GM21390 (cell line): ENCODE data around the gene C12orf42.

Experiments used
- ATAC-seq: cut with Tn5 transposase; IDR thresholded peaks from one replicate; pipeline ENCODE4 v1.9.1; 2021; ENCODE audit not compliant: unreplicated experiment

The C12orf42 gene

DNA sequence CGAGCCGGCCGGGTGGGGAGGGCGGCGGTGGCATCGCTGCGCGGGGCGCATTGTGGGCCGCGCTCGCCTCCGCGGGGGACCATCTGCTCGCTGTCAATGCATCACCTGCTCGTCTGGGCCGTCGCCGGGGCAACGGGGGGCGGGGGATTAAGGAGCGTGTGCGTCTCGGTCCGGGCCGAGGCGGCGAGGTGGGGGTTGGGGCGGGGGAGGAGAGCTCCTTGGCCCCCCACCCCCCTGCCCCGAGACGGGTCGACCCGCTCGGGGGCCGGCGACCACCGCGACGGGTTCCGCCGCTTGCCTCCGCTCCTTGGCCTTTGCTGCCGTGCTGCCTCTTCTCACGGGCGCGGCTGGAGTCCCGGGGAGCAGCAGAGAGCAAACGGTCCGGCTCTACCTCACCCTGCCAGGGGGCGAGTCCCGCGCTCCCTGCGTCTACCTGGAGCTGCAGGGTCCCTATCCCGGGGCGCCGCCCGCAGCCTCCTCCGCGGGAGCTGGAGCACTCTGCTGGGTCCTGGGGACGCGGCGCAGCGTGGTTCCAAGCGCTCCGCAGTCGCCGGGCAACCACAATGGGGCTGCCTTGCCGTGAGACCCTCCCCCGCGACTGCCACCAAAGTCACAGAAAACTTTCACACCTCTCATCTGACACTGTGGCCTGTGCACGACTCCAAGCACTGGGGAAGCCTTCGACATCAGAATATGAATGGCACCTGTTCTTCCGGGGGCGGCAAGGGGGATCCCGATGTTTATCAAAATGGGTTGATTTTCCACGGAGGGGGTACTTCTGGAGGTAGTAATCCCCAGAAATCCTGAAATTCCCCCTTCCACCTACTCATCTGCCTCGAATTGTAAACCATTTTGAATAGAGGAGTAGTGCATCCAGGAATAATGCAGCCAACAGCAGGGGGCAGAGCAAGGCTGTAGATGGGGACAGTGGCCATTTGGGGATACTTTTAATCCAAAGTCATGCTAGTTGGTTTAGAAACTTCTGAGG lies at the start of gene C12orf42:
TSS of gene C12orf42 (minus strand) at position 500 of the 988 bp plus-strand sequence. CDS start 17,542 bp downstream, outside the sequence.
- ATAC-seq = peak; percentile 70

DNA sequence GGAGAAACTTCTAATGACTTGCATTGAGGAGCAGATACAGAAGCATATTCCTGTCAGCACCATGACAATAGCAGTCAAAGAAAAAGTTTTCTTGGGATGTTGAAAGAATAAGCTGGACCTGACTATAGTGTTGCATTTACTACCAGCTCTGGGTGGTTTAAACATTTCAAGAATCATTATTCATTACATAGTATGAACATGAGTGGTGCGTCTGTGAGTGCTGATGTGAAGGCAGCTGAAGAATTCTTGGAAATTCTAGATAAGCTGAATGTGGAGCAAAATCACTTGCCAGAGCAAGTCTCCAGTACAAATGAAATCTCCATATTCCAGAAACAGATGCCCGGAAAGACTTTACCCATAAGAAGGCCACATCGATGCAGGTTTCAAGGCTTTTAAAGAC lies 46.3 kb upstream of the C12orf42 start:
- ATAC-seq = no peak

DNA sequence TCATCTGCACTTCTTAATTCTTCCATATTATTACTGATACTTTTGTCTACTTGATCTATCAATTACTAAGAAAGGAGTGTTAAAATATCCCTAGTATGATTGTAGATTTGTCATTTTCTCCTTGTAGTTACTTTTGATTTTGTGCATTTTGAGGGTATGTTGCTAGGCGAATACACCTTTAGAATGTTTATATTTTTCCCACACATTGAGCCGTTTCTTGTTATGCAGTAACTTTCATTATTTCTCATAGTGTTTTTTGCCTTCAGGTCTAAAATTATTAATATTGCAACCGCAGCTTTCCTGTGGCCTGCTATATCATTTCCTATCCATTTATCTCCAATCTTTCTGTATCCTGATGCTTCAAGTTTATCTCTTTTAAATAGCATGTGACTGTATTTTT lies 44.6 kb upstream of the C12orf42 start:
- no peak for ATAC-seq

DNA sequence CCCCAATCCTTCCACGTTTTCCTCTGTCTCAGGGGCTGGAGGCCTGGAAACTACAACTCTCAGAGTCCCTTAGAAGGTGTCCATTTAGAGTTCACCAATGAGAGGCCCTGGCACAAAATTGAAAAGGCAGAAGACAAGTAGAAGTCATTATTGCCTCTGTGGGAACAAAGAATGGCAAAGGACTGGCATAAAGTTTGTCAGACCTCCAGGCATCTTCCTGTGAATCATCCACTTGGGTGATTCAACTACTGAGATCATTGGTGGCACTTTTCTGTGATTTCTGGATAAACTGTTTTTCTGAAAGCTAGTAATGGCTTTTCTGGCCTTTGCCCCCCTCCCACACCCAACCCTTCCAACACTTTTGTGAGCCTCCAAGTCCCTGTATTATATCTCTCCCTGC lies 42.6 kb upstream of the C12orf42 start:
- ATAC-seq = no peak

DNA sequence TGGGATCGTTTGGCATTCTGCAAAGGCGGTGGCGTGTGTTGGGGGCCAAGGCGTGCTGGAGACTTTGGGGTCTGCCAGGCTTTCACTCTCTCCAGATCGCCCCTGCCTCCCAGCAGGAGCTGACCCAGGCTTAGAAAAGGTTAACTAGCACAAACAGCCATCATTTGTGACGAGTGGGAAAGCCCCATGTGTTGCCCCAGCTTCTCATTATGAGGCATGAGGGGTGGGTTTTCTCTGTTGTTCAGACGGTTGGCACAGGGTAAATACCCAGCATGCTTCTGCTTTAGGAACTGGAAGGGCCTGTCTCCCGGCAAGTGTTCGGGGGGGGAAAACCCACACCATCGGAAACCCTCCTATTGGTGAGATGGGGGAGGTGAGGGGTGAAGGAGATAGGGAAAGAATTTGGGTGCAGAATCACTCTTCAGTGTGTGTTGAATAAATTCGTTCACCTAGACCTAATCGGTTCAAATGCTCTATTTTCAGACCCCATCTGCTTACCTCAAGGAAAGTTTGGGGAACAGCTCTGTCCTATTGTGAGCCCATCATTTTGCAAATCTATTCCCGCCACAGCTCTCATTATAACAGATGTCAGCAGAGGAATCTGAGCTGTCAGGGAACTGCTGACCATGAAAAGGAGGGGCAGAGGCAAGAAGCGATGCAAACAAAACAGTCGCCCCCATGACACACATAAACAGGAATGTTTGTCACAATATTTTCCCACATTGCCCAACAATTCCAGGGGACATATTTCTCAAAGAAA lies 34.7 kb upstream of the C12orf42 start:
- no peak for ATAC-seq

DNA sequence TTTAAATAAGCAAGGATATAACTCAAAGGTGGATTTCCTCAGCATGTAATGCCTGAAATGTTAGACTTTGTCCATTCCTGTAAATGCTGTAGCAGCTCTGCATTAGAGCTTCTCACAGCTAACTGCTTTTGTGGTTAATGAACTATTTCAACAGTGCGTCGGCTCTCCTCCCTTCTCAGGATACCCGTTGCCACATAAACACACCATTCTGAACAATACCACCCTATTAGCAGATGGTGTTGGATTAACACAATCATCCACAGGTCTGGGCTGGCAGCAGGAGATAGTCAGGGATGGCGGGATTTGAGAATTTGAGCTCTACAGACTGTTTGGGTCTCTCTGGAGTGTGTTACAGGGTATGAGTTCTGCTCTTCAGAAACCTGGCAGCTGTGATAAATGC lies 33.5 kb upstream of the C12orf42 start:
- ATAC-seq = no peak

DNA sequence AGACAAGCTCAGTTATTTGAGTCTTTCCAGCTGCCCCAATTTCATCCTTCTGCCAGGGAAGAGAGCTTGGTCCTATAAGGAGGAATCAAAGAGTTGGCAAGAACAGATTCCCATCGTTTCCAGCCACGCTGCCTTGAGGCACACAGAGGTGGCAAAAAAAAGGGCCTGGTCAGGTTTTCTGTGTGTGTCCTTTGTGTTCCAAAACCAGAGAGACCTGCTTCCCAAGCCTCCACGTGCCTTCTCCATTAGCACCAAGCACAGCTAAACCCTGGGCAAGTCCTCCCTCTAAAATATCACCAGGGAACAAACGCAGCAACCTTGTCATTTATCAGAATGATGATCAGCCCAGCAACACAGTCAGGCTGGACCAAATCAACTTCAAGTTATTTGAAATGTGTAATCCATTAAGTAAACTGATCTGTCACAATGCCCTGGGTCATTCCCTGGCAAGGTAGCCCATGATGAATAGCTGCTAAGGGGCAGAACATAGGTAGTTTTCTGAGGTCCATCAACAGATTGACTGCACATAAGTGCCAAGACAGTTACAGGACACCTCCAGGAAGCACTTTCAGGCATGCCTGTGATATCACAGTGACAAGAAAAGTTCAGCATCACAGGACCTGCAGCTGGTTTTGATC lies 28.6 kb upstream of the C12orf42 start:
- ATAC-seq = no peak

DNA sequence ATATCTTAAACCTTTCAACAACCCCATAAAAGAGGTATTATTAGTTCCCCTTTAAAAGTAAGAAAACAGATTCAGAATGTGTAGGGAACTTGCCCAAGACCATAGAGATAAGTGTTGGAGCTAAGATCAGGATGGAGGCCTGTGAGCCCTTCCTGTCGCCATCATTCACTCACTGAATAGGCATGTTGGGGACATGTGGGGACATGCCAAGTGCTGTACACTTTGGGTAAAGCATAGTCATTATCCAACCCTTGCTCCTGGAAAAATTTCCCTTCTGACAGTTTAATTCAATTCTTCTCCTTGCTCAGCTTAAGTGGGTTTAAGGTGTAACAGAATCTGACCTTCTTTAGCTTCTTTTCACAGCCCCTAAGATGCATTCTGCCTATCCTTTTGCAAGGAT lies 28.0 kb upstream of the C12orf42 start:
- no peak for ATAC-seq

DNA sequence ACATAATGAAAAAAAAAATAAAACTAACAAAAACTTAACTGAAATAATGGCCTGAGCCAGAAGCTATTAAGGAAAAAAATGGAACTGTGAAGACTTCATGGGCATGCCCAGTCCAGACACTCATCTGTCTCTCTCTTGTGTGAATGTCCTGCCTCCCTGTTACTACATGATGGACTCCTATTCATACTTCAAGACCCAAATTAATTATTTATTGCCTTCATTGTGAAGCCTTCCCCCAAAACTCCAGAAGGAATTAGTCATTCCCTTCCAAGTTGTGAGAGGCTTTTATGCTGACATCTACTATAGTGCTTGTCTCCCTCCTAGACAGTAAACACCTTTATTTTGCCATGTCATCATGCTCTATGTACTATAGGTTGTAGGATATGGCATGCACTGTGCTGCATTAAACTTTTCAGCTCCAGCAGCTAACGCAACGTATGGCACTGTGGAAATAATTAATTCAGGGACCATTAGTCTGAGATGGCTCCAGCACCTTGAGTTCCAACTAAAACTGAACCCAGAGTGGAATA lies 25.0 kb upstream of the C12orf42 start:
- ATAC-seq = no peak

DNA sequence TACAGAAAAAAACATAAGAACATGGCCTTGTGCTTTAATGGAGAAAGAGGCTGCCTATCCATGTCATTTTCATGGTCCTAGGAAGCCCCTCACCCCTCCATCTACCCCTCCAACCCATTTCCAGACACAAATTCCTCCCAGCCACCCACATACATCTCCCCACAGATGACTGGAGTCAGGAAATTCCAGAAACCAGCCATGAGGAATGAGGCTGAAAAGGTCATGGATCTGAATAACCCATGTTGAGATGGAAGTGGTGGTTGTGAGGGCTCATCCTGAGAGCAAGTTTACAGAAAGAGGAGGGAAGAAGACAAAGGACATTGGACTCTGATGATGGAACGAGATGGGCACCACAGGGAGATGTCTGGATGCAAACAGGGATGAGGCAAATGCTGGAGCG lies 23.9 kb upstream of the C12orf42 start:
- ATAC-seq = no peak

DNA sequence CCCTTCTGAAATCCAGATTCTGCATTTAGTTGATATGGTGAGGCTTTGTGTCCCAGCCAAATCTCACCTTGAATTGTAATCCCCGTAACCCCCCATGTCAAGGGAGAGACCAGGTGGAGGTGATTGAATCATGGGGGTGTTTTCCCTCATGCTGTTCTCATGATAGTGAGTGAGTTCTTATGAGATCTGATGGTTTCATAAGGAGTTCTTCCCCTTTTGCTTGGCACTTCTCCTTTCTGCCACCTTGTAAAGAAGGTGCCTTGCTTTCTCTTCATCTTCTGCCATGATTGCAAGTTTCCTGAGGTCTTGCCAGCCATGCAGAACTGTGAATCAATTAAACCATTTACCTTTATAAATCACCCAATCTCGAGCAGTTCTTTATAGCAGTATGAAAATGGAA lies 23.1 kb upstream of the C12orf42 start:
- no peak for ATAC-seq

DNA sequence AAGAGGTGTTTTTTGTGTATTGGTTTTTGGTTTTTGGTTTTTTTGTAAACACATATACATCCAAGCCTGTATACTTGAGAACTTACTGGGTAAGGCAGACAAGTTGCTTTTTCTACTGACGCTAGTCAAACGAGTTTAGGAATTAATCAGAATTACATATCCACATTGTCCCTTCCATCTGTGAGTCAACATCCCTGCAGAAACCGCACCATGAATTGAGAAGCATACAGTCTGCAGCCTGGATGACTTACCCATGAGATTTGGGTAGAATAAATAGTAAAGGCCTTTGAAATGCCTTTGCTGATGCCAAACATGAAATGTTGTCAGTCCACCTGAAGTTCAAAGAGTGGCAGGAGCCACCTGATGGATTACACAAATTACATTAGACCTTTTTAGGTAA lies 21.4 kb upstream of the C12orf42 start:
- ATAC-seq = no peak

DNA sequence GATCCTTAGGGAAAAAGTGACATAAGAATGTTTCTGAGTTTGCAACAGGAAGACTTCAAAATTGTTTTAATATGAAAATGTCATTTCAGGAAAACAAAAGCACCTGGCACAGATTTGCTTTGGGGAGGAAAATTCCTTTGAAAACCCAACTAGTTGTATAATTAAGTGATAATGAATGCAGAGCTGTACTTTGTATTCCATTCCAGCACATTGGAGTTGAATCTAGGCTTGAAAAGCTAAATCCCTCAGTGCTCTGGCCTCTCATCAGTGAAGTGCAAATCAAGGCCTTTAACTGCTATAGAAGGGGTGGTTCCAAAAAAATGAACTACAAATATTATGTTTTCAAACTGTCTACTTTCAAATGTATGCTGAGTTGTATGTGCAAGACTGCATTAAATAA lies 19.6 kb upstream of the C12orf42 start:
- no peak for ATAC-seq

DNA sequence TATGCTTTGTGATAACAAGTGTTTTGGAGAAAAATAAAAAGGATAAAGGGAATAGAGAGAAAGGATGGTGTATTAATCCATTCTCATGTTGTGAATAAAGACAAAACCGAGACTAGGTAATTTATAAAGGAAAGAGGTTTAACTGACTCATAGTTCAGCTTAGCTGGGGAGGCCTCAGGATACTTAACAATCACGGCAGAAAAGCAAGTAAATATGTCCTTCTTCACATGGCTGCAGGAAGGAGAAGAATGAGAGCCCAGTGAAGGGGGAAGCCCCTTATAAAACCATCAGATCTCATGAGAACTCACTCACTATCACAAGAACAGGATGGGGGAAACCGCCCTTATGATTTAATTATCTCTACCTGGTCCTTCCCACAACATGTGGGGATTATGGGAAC lies 18.1 kb upstream of the C12orf42 start:
- ATAC-seq = no peak

DNA sequence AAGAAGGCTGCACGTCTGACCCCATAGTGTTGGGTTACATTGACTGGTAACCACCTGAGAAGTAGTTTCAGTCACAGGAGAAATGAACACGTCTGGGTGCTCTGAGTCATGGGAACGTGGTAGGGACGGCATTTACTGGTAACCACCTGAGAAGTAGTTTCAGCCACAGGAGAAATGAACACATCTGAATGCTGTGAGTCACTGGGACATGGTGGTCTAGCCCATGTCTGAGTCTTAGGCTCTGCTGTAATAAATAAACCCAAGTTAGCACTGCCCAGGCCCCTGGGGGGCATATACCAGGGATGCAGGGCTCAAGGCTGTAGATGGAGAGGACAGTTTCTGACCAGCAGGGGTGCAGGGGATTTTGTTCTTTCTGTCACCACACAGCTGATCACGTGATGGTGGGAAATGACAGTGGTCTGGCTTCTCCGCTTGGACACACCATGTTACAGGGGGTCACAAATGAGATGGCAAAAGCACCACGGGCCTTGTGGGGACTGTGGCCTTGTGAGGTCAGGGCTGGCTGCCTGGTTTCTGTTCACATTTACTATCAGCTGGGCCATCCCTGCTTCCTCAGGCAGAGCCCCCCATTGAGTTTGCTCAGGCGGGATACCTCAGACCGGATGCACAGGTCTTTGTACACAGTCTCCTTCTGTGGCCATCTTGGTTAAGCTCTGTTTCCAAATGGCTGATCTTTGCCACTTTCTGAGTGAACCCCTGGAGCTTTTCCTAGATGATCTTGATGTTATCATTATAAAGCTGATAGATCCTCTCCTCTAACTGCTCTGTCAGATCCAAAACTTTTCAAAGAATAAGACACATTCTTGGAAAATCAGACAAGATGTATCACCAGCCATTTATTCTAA lies 9.8 kb upstream of the C12orf42 start:
- peak; percentile 96 for ATAC-seq

DNA sequence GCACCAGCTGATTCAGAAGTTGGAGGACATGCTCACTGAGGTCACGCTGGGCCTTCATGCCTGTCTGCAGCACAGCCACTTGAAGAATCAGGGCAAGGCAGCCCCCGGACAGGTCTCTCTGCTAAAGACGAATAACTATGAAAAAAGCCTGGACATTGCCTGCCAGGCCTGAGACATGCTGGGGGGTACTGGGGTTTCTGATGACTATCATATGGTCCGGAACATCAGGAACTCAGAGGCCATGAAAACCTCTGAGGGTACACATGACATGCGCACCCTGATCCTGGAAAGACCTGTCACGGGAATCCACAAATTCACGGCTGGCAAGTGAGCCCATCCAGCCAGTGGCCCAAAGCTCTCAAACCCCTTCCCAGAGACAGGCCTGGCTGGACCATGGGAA lies 8.8 kb upstream of the C12orf42 start:
- ATAC-seq = no peak

DNA sequence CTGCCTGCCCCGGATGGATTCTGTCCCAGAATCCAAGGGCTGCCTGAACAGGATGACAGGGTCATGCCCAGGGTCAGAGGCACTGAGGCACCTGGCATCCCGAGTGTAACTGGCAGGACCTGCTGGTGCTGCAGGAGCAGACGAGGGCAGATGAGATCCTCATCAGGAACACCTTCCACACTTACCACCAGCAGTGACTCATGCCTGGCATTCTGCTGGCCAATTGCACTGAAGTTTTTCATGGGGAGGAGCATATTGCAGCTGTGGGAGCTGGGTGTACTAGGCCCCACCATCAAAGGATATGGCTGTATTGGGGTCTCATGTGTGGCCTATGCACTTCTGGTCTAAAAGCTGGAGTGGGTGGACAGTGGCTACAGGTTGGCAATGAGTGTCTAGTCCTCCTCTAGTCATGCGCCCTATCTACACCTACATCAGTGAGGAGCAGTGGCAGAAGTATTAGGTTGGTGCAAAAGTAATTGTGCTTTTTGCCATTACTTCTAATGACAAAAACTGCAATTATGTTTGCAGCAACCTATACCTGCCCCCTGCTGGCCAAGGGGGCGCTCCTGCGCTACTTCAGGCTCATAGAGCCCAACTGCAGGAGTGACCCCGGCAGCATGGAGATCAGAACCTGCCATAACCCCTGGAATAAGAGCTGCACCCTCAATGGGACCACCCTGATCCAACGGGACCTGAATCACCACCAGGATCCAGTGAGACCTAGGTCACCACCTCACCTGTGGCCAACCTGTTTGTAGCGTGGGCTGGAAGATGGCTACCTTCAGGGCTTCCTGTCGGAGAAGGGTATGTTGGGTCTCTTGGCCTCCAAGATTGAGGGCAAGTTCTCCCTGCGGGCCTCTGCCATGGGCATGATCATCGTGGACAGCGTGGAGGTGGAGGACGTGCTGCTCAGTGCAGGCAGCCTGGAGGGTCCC lies 8.0 kb upstream of the C12orf42 start:
- ATAC-seq = no peak

DNA sequence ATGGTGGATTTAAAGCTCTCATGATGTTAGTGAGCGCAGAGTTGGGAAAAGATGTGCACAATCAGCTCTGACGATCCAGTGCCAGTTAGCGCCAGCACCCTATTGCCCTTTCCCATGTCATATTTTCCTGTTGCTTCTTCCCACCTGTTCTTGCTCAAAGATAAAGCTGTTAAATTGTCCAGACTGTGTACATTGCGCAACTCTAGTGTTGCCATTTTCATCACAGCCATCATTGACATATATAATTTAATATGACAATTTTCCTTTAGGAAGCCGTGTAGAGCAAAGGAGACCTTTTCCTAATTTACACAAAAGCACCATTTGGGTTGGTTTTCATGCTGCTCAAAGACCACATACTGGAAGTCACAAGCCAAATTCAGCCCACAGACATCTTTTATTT lies 5.7 kb upstream of the C12orf42 start:
- ATAC-seq = no peak

DNA sequence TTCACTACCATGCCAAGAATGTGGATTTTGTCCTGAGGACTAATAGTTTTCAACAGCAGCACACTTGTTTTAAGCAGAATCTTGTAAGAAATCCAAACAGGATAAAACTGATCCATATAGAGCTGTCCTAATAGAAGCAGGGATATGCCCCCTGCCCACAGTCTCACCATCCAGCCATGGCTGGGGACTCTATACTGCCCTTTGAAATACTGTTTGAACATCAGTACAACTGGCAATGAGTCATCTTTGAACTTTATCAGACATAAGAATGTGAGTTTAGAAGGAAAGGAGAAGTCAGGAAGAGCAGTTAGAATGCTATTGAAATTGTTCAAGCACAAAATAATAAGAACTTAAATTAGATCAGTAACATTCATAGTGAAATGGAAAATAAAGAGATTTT lies 3.8 kb upstream of the C12orf42 start:
- ATAC-seq = no peak
